UCSD-AML1 (cell line): ENCODE measurements around the gene MLH3.

Source experiments
- DNase-seq: peaks from one replicate; lab custom pipeline; 2025; ENCODE audit not compliant: unreplicated experiment; lab: John Stamatoyannopoulos, UW

MLH3 gene

DNA sequence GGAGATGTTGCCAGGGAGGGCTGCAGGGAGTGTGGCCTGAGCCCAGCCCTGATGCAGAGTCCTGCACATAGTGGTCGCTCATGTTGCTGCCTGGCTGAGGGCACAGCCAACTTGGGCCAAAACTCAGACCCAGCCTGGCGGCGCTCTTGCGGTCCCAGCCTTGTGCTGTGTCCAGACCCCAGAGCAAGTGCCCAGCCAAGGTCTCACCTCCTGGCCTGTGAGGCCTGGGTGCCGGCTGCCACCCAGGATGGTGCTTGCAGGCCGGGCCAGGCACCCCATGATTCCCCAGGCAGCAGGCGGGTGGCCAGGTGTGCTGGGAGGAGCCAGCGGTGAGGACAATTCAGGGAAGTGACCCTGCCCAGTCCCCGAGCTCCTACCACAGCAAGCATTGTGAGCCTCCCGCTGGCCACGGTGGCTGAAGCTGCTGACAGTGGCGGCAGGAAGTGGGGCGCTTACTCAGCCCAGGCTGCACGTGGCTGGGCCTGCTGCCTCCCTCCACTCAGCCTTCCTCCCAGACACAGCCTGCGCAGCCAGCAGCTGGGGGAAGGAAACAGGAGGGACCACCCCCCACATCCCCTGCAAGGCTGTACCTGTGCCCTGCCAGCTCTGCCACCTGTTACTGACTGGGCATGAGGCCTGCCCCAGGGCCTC lies 78.1 kb downstream of the MLH3 start:
- DNase-seq = peak; percentile 80

DNA sequence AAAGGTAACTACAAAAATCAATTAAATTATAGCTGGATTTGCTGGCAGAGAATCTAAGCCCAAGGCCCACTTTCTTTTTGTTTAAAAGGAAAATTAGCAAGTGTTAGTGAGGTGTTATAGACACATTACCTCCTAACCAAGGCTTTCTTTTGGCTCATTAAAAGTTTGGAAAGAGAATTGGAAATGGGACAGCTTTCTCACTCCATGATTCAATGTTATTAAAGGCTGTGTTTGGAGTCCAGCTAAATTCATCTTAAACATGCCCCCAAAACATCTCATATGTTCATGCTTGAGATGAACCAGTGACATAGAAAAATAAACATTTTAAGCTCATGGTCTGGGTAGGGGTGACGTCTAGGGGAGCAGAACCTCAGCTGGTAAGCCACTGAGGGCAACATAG lies 82.5 kb downstream of the MLH3 start:
- no peak for DNase-seq

- DNase-seq = no peak
Measured at GRCh38 chr14:74965486-74966153, 85.6 kb downstream of the MLH3 start.

DNA sequence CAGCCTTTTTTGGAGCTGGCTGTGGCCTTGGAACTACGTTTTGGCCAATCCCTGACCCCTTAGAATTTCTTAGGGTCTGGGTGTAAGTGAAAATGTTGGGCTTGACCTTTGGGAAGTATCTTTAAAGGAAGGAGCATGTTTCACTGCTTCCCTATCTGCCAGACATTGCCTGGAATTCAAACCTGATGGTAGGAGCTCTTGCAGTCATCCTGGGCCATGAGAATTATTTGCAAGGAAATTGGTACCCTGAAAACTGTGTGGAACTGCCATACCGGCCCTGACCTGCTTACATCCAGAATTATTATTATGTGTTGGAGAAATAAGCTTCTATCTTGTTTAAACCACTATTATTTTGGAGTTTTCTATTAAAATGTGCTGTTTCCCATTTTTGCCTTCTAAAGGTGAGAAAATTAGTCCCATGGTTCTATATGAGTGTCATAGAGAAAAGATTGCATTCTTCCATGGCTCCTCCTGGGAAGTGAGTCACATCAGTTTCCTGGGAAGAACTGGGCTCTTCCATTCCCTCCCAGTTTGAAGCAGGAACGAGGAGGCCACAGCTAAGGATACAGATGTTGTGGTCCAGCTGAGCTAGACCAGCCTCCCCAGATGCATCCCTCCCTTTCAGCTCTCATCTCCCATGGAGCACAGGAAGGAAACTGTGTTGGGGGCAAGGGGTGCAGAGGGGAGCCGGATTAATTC lies 86.3 kb downstream of the MLH3 start:
- no peak for DNase-seq
